WI38 (cell line): Measurements from ENCODE around the gene STX18.

Experiments used
- H3K4me3 ChIP-seq: 2 replicates; pipeline ENCODE4 v1.5.1; 2011; ENCODE audit warnings: low read depth, mild to moderate bottlenecking, control low read depth, low read length
- TF ChIP-seq, protein P1 (sequence below): IDR thresholded peaks from 2 replicates; pipeline ENCODE4 v1.5.1; 2012; ENCODE audit warnings: low read depth, mild to moderate bottlenecking, control low read depth, low read length

The STX18 gene

DNA sequence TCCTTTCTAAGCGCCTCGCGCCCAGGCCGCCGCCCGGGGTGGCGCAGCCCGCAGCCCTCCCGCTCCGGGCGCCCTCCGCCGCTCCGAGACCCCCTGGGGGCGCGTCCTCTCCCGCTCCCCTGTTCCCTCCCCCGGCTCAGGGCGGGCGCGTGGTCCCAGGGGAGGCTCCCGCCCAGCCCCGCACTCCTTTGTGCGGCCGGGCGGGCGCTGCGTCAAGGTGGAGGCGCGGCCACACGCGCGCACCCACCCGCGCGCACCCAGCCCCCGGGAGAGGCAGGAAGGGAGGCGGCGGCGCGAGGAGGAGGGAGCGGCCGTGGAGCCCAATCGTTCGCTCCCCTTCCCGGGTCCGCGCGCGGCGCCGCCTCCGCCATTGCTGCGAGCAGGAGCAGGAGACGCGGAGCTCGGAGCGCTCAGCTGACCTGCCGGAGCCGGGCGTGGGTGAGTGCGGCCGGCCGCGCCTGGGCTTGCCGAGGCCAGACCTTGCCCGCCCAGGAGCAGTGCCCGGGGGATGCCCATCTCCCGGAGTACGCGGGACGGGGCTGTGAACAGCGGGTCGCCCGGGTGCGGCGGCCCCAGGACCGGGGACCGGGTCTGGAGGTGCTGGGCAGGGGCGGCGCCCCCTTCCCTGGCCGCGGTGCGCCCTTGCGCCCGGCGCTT lies 155.0 kb downstream of the STX18 start, which contains the start of gene NSG1:
TSS of gene NSG1 (plus strand) at position 367 of the 657 bp plus-strand sequence. CDS start 528 bp downstream, outside the sequence.
- TF ChIP-seq, protein P1, sequence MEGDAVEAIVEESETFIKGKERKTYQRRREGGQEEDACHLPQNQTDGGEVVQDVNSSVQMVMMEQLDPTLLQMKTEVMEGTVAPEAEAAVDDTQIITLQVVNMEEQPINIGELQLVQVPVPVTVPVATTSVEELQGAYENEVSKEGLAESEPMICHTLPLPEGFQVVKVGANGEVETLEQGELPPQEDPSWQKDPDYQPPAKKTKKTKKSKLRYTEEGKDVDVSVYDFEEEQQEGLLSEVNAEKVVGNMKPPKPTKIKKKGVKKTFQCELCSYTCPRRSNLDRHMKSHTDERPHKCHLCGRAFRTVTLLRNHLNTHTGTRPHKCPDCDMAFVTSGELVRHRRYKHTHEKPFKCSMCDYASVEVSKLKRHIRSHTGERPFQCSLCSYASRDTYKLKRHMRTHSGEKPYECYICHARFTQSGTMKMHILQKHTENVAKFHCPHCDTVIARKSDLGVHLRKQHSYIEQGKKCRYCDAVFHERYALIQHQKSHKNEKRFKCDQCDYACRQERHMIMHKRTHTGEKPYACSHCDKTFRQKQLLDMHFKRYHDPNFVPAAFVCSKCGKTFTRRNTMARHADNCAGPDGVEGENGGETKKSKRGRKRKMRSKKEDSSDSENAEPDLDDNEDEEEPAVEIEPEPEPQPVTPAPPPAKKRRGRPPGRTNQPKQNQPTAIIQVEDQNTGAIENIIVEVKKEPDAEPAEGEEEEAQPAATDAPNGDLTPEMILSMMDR = no peak
- H3K4me3 ChIP-seq = peak within 1 kb of the TSS; percentile 50

DNA sequence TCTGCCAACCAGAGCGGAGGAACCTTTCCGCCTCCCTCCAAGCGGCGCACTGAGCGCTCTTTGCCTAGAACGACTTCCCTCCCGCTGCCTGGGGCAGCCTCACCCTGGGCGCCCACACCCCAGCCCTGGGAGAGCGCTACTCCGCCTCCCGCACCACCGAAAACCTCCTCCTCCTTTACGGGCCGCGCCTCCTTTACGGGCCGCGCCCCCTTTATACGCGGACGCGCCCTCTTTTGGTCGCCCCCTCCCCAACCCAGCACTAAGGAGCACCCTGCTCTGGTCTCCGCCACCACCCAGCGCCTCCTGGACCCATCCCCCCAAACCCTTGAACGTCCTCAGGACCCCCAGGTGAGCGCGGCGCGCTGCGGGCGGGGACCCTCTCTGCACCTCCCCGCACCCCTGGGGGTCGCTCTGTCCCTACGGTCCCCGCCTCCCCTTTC lies 155.5 kb downstream of the STX18 start:
- TF ChIP-seq, protein P1 = no peak
- H3K4me3 ChIP-seq = peak overlapping the region; percentile 50

DNA sequence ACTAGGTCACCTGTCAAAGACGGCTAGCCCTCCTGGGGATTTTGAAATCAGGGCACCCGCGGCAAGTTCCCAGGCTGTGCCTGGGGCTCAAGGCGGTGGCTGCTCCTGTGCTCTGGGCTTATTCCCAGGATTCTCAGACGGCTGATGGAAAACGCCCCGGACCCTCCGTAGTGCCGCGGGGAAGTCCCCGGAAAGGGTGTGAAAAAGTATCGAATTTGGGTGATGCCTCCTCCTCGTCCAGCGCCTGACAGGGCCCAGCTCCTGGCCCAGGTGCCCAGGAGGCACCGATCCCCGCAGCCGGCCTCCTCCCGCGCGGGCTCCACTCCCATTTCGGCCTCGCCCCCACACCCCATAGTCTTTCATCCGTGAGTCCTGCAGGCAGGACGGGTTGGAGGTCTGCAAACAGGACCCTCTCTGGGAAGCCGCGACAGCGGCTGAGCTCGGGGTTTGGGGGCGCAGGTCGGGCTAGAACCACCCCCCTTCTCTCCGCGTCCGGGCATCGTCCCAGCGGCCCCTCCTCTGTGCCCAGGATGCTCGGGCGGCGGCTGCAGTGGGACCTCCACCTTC lies 156.0 kb downstream of the STX18 start:
- H3K4me3 ChIP-seq = no peak overlapping the region; the same call in 1 of the 2 replicates
- TF ChIP-seq, protein P1 = no peak

- H3K4me3 ChIP-seq = no peak overlapping the region
- TF ChIP-seq, protein P1 = 0 out of 2 replicates have a peak, but pooled peaks have one; percentile 13
Measured at GRCh38 chr4:4384837-4385236, 157.0 kb downstream of the STX18 start.

GRCh38 chr4:4383085-4383484 lies 158.8 kb downstream of the STX18 start:
- TF ChIP-seq, protein P1 = no peak
- no peak overlapping the region for H3K4me3 ChIP-seq

- TF ChIP-seq, protein P1 = no peak
- H3K4me3 ChIP-seq = no peak overlapping the region
Measured at GRCh38 chr4:4379540-4380087, 162.2 kb downstream of the STX18 start.
